GM13976 (cell line): ENCODE results near the gene PRSS16.

Experiments used
- DNase-seq: peaks from one replicate; pipeline ENCODE4 v3.0.0; 2012; ENCODE audit warnings: low spot score
- CTCF ChIP-seq: IDR thresholded peaks from 2 replicates; pipeline ENCODE4 v1.5.1; 2012; ENCODE audit warnings: borderline replicate concordance, mild to moderate bottlenecking; ENCODE audit not compliant: insufficient read depth; ENCODE audit errors: extremely low read depth, missing control alignments, control extremely low read depth
- in situ Hi-C: fragments of 300-500 bp; cut with MboI; formaldehyde crosslinking; loops from one replicate; pipeline ENCODE4 v1.12.0; 2022; ENCODE audit warnings: low sequenced_read_pairs, mixed read lengths, inconsistent platforms; ENCODE audit not compliant: unreplicated experiment

Gene PRSS16

GRCh38 chr6:27234576-27234975 is 12.9 kb upstream of the PRSS16 start:
- in situ Hi-C loops: no loop called here
- no peak for TF ChIP-seq CTCF

GRCh38 chr6:27237089-27237803 is 10.3 kb upstream of the PRSS16 start:
- DNase-seq: no peak
- in situ Hi-C loops: no loop called here
- no peak for TF ChIP-seq CTCF

More at GRCh38 chr6:27234576-27234975, 12.9 kb upstream of the PRSS16 start:
- DNase-seq: no peak

- in situ Hi-C loops: no loop called here
- peak; percentile 13 for TF ChIP-seq CTCF
- no peak for DNase-seq
Observed at GRCh38 chr6:27238010-27238983, 9.2 kb upstream of the PRSS16 start.

GRCh38 chr6:27239258-27239657 is 8.2 kb upstream of the PRSS16 start:
- in situ Hi-C loops: no loop called here
- TF ChIP-seq CTCF: no peak

GRCh38 chr6:27241443-27241842 is 6.1 kb upstream of the PRSS16 start:
- TF ChIP-seq CTCF: no peak
- in situ Hi-C loops: no loop called here
- DNase-seq: no peak

More at GRCh38 chr6:27239258-27239657, 8.2 kb upstream of the PRSS16 start:
- DNase-seq: no peak

GRCh38 chr6:27242589-27243265 is 4.8 kb upstream of the PRSS16 start:
- in situ Hi-C loops: no loop called here
- no peak for DNase-seq
- TF ChIP-seq CTCF: no peak
